ENCODE results near the gene CHPF2.
A peak's percentile ranks its signal among the peaks of the same experiment; 100 is the strongest.

The CHPF2 gene

GRCh38 chr7:151236406-151236805 is 4.1 kb downstream of the CHPF2 start:
- no peak for DNase-seq

DNA sequence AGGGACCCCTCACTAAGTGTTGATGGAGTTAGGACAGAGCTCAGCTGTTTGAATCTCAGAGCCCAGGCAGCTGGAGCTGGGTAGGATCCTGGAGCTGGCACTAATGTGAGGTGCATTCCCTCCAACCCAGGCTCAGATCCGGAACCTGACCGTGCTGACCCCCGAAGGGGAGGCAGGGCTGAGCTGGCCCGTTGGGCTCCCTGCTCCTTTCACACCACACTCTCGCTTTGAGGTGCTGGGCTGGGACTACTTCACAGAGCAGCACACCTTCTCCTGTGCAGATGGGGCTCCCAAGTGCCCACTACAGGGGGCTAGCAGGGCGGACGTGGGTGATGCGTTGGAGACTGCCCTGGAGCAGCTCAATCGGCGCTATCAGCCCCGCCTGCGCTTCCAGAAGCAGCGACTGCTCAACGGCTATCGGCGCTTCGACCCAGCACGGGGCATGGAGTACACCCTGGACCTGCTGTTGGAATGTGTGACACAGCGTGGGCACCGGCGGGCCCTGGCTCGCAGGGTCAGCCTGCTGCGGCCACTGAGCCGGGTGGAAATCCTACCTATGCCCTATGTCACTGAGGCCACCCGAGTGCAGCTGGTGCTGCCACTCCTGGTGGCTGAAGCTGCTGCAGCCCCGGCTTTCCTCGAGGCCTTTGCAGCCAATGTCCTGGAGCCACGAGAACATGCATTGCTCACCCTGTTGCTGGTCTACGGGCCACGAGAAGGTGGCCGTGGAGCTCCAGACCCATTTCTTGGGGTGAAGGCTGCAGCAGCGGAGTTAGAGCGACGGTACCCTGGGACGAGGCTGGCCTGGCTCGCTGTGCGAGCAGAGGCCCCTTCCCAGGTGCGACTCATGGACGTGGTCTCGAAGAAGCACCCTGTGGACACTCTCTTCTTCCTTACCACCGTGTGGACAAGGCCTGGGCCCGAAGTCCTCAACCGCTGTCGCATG is 5.2 kb downstream of the CHPF2 start:
- DNase-seq = no peak

GRCh38 chr7:151238190-151238810 is 6.0 kb downstream of the CHPF2 start:
- no peak for DNase-seq

GRCh38 chr7:151238924-151239836 is 6.9 kb downstream of the CHPF2 start:
- DNase-seq = no peak

GRCh38 chr7:151239837-151240459 is 7.7 kb downstream of the CHPF2 start:
- no peak for DNase-seq

DNA sequence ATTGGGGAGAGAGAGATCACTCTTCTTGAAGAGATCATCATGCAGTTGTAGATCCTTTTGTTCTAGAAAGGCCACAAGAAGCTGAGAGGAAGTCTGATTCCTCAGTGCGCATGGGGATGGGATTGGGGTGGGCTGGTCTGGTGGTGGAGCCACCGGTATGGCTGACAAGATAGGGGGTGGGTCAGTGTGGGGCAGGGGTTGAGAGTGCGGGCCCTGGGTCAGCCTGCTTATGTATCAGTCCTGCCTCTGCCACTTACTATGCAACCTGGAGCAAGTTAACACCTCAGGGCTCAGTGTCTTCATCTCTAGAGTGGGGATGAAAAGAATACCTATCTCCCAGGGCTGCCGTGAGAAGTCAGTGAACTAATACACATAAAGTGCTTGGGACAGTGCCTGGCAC is 8.3 kb downstream of the CHPF2 start:
- DNase-seq = no peak

DNA sequence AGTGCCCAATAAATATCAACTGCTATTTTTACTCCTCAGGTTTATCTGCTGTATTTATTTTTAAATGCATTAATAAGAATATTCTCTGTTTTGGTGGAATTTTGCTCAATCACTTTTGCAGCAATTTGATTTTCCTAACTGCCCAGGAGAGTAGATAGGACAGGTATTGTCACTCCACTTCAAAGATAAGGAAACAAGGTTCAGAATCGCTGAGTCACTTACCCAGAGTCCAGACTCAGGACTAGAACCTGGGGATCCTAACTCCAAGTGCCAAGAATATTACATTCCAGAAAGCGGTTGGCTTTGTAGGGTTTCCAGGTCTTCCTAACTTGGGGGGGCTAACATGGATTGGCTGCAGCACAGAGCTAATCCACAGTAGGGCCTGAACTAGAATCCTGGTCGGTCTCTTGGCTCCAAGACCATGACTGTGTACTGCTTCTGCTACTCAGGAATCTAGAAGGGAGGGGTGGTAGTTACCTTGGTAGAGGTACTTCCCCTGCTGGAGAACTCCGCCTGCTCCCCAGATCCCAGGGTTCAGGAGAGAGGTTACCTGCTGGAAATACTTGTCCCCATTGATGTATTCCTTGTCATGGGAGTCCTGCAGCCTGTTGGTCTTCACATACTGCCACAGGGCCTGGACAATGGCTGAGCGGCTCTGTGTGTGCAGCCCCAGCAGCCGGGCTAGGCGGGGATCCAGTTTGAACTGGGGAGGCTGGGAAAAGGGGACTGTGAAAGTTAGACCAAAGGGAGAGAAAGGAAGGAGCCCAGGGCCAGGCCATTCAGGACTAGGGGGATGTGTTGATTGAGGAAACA is 8.9 kb downstream of the CHPF2 start:
- no peak for DNase-seq

- DNase-seq = no peak
Observed at GRCh38 chr7:151241755-151242096, 9.4 kb downstream of the CHPF2 start.

DNA sequence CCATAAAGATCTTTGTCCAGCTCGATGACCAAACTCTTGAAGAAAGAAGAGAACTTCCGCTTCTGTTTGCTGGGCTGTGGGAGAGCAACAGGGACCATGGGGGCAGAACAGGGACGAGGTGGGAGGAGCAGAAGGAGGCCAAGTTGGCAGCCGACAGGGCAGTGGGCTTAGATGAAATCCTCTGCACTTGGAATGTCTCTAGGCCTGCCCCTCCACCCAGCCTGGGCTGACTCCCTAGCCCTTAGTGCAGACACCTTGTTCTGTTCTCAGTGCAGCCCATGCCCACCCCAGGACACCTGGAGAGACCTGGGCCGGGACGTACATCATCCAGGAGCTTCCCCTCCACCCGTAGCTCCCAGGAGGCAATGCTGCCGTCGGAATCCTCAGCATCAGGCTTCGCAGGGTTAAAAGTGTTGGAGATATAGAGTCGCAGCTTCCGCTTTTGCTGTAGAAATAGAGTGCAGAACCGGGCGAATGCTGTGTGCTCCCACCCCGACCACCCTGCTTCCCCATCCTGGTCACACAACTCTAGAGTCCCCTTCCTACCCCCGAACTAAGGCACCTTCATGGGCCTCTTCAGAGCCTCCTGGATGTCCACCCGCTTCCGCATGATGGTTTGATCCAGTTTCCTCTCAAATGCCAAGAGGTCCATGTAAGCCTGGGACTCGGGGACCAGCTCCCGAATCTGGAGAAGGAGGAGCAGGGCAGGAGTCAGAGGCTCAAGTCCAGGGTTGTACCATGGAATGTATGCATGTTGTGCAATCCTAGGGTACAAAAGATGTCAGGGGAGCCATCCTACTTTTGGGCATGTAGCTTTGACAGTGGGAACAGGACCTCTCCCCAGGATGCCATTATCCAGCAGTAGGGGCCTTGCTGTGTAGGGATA is 10.1 kb downstream of the CHPF2 start:
- DNase-seq = no peak

- DNase-seq = no peak
Observed at GRCh38 chr7:151243045-151243349, 10.7 kb downstream of the CHPF2 start.

DNA sequence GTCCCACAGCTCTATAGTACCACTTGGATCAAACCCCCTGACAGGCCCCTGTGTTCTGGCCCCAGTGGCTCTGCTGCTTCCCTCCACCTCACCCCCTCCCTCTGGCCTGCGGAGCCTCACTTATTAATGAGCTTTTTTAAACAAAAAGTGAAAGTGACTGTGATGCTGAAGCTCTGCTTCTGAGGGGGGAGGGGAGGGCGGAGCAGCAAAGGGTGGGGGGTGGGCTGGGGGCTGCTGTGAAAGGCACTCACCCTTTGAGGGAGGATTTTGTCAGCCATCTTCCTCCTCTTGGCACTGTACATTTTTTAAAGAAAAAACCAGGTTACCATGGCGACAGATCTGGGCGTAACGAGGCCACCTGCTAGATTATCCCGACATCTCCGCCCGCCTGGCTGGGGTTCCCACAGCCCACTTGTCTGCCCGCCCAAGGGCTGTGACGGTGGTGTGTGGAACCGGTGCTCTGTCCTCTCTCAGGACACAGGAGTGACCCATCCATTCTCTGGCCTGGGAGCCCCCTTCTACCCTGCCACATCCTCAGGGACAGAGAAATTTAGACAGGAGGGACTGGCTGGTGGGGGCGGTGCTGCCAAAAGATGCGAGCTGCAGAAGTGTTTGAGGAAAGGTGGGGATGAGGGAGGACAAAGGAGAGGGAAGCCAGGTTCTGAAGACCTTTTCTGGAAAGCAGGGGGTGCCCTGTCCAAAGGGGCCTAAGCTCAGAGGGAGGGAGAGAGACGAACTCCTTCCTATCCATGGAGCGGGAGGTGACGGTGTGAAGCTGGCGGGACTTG is 11.3 kb downstream of the CHPF2 start:
- peak; percentile 25 for DNase-seq

DNA sequence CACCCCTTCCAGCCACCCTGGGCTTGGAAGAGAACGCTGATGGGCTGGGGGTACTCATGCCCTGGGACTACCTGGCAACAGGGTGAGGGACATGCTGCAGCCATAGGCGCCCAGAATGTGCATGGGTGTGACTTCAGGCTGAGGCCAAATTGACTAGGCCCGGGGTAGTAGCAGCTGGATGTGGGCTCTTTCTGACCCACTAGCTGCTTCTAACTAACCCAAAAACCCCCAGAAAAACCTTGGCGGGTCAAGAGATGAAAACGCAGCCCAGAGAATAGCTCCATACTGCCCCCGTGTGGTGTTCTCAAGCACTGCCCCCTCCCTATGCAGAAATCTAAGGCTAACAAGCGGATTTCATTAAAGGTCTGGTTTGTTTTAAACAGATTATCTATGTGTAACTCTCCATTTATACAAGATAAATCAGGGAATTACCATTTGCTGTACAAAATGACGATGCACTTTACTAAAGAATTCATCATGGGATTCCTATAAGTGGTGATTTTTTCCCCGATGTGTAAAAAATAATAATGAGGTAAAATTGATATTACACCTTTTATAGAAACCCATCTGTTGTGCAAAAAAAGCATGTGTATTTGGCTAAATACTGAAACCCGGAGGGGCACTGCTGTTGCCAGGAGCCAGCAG is 12.0 kb downstream of the CHPF2 start:
- peak; percentile 51 for DNase-seq

GRCh38 chr7:151244841-151245346 is 12.6 kb downstream of the CHPF2 start:
- DNase-seq = no peak

- DNase-seq = peak; percentile 20
Observed at GRCh38 chr7:151245360-151246101, 13.2 kb downstream of the CHPF2 start.

- DNase-seq = no peak
Observed at GRCh38 chr7:151246102-151246850, 14.0 kb downstream of the CHPF2 start.

DNA sequence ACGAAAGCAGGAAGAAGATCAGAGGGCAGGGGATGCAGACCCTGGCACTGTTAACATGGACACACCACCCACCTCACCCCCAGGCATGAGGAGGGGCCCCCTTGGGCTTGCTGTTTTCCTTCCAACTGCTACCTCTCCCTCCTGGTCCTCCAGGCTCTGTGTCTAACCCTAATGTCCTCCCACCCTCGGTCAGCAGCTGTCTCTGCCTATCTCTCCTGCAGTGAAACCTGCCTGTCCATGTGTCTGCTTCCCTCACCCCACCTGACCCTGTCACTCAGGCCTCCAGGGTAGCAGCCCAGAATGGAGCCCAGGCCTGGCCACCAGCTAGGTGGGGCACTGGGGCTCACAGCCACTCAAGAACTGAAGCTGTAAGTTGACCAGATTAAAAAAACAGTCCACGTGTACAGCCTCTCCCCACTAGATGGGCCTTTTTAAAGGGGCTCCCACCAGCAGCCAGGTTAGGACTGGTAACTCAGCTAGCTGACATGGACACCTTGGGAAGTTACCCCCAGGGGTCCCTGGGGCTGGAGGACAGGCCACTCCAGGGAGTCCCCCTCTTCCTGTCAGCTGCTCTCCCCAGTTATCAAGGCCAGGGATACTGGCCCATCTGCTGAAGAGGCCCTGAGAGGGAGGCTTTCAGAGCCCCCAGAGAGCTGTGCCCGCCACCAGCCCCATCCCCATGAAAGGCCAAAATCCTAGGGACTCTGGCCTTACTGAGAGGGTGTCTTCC is 14.7 kb downstream of the CHPF2 start:
- no peak for DNase-seq

All from inflammatory macrophage treated with lipopolysaccharide for 4 hours (primary cell).